Liver (tissue), 3 donors: ENCODE data around the gene PPP1R14C.

Experiments used
- CTCF ChIP-seq: fragments of 150-350 bp; IDR thresholded peaks from 2 replicates; pipeline ENCODE4 v1.5.1; 2017; ENCODE audit warnings: improper control_type of control experiment, low read depth, low read length; ENCODE audit not compliant: missing input control
- JUND ChIP-seq, 2 donors: IDR thresholded peaks; 2 replicates each; pipeline ENCODE4 v1.6.1; 2016; ENCODE audit warnings: antibody characterized with exemption in 2 of 2
- MAX ChIP-seq: IDR thresholded peaks from 2 replicates; pipeline ENCODE4 v1.6.1; 2016; ENCODE audit warnings: antibody characterized with exemption
- RAD21 ChIP-seq, 2 donors: IDR thresholded peaks; 2 replicates each; pipeline ENCODE4 v1.6.1; 2016; ENCODE audit warnings: antibody characterized with exemption in 2 of 2, mild to moderate bottlenecking in 2 of 2
- TAF1 ChIP-seq: conservative IDR thresholded peaks from 2 replicates; pipeline ENCODE4 v1.6.1; 2016; ENCODE audit warnings: antibody characterized with exemption, mild to moderate bottlenecking
- TF ChIP-seq, protein P1 (sequence below): IDR thresholded peaks from 2 replicates; pipeline ENCODE4 v1.6.1; 2016; ENCODE audit warnings: antibody characterized with exemption, mild to moderate bottlenecking
- TF ChIP-seq, protein P2 (sequence below): IDR thresholded peaks from 2 replicates; pipeline ENCODE4 v1.6.1; 2016; ENCODE audit warnings: antibody characterized with exemption
- donor health status: healthy.
- donor health status: healthy.

DNA sequence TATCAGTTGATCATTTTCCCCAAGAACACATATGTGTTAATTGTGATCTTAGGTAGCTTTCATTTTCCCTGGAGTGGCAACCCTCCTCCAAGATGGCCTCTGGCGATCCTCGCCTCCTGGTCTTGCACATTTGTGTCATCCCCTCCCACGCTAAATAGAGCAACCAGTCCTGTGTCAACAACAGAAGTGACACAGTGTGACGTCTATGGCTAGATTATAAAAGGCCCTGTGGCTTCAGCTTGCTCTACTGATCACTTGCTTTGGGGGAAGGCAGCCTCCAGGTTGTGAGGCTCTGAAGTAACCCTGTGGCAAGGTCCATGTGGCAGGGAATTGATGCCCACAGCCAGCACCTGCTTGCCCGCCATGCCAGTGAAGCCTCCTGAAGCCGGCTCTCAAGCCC, 30.6 kb upstream of the PPP1R14C start:
- TF ChIP-seq CTCF, result no peak
- TF ChIP-seq JUND (IDR thresholded peaks at IDR 0.05), result no peak
- TF ChIP-seq RAD21 (IDR thresholded peaks at IDR 0.05), result no peak
- TF ChIP-seq, protein P1, sequence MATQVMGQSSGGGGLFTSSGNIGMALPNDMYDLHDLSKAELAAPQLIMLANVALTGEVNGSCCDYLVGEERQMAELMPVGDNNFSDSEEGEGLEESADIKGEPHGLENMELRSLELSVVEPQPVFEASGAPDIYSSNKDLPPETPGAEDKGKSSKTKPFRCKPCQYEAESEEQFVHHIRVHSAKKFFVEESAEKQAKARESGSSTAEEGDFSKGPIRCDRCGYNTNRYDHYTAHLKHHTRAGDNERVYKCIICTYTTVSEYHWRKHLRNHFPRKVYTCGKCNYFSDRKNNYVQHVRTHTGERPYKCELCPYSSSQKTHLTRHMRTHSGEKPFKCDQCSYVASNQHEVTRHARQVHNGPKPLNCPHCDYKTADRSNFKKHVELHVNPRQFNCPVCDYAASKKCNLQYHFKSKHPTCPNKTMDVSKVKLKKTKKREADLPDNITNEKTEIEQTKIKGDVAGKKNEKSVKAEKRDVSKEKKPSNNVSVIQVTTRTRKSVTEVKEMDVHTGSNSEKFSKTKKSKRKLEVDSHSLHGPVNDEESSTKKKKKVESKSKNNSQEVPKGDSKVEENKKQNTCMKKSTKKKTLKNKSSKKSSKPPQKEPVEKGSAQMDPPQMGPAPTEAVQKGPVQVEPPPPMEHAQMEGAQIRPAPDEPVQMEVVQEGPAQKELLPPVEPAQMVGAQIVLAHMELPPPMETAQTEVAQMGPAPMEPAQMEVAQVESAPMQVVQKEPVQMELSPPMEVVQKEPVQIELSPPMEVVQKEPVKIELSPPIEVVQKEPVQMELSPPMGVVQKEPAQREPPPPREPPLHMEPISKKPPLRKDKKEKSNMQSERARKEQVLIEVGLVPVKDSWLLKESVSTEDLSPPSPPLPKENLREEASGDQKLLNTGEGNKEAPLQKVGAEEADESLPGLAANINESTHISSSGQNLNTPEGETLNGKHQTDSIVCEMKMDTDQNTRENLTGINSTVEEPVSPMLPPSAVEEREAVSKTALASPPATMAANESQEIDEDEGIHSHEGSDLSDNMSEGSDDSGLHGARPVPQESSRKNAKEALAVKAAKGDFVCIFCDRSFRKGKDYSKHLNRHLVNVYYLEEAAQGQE, result no peak
- no peak for TF ChIP-seq MAX
- no peak for TF ChIP-seq TAF1
- TF ChIP-seq, protein P2, sequence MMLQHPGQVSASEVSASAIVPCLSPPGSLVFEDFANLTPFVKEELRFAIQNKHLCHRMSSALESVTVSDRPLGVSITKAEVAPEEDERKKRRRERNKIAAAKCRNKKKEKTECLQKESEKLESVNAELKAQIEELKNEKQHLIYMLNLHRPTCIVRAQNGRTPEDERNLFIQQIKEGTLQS, result no peak
